Measurements from ENCODE around the gene CDR2.
"Not testable (repeated sequence)": the region's sequence is repeated elsewhere in the genome, so short reads cannot be mapped to it uniquely, and the experiment has no call there.

The CDR2 gene

DNA sequence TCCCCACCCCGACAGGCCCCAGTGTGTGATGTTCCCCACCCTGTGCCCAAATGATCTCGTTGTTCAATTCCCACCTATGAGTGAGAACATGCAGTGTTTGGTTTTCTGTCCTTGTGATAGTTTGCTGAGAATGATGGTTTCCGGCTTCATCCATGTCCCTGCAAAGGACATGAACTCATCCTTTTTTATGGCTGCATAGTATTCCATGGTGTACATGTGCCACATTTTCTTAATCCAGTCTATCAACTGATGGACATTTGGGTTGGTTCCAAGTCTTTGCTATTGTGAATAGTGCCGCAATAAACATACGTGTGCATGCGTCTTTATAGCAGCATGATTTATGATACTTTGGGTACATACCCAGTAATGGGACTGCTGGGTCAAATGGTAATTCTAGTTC, 23.4 kb downstream of the CDR2 start:
- DNase-seq, result not testable (repeated sequence)

DNA sequence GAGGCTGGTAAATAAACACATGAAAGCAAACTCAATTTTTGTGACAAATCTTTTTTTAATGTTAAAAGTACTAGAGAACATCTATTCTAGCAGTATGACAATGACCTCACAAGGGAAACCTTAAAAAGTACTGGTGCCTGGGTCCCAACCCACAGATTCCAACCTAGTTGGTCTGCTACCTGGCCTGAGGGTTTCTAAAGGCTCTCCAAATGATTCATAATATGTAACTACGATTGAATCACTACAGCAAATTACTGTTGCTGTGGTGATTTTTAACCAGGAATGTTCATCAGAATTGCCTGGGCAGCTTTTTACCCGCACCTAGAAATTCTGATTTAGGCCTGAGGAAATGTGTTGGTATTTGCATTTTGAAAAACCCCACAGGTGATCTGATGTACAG, 26.1 kb downstream of the CDR2 start:
- no peak for DNase-seq

DNA sequence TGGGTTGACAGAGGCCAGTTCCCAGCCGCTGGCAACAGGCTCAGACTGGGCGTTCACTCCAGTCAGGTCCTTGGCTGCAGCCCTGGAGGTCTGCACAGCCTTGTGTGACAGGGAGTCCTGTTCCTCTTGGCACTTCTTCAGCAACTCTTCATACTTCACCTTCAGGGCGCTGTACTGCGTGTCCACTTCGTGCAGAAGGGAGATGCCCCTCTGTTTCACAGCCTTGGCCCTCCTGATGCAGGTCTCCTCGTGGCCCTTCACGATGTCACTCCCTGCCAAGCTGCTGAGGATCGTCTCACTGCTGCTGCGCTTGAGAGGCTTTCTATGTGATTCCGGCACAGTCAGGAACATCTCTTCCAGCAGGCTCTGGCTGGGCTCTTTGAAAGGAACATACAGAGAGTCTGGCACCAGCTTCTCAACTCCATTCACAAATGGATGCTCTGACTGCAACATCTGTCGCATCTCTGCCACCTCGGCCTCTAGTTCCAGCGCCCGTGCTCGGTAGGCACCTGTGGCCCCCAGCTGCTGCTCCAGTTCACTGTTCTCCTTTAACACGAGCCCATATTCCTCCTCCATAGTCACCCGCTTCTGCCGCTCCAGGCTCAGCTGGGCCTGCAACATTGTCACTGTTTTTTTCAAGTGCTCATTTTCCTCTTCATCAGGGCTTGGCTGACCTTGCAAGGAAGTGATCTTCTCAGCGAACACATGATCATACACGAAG, 27.2 kb downstream of the CDR2 start:
- DNase-seq, result no peak

DNA sequence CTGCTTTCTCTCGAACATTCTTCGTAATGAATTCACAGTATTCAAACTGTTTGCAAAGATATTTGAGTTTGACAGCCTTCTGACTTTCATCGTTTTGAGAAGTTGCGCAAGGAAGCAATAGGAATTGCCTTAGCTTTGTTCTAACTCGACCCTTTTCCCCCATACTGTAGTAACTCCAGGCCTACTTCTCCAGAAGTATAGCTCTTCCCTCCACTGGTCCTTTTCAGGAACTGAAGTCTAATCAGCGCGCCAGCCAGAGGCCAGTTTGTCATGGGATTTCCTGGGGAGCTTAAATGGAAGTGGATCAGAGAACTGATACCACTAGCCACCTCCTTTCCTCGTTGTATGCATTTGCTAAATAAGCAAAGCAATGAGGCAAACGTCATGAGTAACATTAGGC, 27.9 kb downstream of the CDR2 start:
- no peak for DNase-seq

DNA sequence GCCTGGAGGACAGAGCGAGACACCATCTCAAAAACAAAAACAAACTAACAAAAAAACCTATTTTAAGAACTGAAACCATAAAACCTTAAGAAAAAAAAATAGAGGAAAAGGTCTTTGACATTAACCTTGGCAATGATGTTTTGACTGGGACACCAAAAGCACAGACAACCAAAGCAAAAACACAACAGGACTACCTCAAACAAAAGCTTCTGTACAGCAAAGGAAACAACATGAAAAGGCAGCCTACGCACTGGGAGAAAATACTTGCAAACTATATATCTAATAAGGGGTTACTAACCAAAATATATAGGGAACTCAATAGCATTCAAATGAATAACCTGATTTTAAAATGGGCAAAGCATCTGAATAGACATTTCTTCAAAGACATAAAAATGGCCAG, 32.3 kb downstream of the CDR2 start:
- DNase-seq, result no peak

DNA sequence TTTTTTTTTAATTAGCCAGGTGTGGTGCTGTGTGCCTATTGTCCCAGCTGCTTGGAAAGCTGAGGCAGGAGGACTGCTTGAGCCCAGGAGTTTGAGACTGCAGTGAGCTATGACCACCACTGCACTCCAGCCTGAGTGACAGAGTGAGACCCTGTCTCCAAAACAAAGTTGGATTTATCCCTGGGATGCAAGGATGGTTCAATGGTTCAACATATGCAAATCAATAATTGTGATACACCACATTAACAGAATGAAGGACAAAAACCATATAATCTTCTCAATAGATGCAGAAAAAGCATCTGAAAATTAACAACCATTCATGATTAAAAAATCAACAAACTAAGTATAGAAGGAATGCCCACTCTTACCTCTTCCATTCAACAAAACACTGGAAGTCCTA, 33.5 kb downstream of the CDR2 start:
- no peak for DNase-seq

DNA sequence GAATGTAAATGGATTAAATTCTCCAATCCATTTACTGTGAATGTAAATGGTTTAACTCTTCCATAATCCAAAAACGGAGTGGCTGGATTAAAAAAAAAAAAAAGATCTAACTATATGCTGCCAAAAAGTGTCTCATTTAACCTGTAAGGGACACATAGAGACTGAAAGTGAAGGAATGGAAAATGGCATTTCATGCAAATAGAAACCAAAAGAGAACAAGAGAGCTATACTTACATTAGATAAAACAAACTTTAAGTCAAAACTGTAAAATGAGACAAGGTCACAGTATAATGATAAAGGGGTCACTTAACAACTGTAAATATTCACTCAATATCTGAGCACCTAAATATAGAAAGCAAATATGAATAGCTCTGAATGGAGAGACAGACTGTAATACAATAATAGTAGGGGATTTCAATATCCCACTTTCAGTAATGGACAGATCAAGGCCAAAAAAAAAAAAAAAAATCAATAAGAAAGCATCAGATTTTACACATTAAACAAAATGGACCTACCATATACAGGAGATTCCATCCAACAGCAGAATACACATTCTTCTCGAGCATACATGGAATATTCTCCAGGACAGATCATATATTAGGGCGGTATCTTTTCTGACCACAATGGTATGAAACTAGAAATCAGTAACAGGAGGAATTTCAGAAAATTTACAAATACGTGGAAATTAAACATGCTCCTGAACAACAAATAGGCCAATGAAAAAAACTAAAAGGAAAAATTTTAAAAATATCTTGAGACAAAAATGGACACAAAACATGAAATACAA, 36.4 kb downstream of the CDR2 start:
- no peak for DNase-seq

DNA sequence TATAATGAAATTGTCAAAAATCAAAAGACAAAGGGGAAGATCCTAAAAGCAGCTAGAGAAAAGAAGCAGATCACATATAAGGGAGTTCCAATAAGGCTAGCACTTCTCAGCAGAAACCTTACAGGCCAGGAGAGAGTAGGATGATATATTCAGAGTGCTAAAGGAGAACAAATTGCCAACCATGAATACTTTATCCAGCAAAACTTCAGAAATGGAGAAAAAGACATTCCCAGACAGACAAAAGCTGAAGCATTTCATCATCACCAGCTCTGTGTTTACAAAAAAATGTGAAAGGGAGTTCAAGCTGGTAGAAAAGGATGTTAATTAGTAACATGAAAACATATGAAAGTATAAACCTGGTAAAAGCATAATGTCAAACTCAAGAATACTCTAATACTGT, 37.4 kb downstream of the CDR2 start:
- no peak for DNase-seq

DNA sequence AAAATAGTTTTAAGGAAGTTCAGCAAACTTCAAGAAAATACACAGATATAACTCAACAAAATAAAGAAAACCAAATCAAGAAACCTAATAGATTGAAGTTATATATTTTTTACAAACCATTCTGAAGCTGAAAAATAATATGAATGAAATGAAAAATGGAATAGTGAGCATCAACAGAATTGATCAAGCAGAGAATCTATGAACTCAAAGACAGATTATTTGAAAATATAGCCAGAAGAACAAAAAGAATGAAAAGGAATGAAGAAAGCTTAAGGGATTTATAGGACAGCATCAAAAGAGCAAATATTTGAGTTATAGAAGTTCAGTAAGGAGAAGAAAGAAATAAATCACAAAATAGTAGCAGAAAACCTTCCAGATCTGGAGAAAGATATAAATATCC, 37.8 kb downstream of the CDR2 start:
- DNase-seq, result no peak

DNA sequence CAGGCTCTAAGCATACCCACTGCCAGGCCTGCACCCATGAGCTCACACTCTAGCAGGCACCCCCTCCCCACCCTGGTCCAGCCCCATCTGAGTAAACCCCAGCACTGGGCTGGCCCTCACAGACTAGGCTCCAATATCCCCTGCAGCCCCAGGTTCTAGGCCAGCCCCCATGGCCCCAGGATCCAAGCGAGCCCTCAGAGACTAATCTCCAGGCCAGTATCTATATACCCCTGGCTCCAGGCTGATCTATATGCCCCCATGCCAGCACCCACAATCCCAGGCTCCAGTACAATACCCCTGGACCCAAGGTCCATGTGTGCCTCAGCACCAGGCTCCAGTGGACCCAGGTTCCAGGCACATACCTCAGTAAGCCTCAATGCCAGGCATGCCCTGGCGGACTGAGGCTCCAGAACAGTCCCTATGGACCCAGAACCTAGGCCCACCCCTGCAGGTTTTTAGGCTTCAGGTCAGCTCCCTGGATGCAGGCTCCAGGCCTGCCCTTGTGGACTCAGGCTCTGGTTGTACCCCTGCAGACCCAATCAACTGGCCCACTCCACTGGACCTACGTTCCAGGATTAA, 38.7 kb downstream of the CDR2 start:
- DNase-seq, result no peak

DNA sequence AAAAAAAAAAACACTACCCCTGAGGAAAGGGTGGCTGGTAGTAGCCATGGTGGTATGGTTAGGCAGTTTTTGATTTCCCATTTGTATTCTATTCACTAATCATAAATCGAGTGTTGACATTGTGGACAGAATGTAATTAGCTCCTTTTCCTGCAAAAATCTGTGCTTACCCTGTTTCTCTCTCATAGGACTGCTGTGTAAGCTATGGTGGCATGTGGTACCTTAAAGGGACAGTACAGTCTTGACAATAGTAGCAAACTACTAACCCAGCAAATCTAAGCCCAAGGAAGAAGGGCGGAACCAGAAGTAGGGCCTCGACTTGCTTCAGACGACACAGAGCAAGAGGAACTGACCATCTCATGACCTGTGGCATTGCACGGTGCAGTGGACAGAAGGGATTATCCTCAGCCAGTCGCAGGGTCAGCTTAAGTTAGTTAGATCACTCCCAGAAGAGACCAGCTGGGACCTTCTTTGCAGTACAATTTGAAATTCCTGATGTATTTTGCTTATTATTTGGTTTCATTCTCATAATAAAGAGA, 40.9 kb downstream of the CDR2 start:
- no peak for DNase-seq

DNA sequence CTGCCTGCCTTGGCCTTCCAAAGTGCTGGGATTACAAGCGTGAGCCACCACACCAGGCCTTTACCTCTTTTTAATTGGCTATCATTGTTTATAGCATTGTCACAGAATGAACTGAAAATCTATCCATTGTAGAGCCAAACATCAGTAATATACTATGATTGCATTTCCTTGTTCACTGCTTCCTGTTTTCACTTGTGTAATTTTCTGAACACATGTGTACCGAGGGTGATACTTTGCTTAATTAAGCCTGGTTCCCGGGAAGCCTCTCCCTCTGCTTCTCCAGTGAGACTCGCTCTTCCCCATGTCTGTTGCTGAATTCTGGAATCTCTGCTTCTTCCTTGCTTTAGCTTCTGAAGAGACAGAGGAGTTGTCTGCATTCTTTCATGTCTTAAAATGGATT, 44.1 kb downstream of the CDR2 start:
- no peak for DNase-seq

DNA sequence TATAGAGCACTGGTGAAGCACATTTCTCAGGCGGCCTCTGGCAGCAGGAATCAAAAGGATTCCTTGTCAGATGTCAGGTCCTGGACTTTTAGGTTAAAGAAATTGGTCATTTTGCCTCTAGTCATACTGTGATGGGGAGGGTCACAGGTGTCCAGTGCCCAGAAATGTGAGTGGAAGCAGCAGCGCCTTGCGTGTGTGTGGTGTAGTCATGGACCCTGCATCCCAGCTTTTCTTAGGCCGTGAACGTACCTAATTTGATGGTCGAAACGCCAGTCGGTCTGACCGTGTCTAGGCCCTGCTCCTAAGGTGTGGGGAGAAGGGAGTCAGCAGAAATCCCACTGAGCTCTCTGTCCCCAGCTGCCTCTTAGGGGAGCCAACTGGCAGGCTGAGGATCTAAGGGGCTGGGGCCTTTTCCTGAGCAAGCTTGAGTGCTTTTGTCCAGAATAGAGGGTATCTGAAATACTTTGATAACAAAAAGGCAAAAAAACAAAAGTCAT, 45.2 kb downstream of the CDR2 start:
- DNase-seq, result no peak

DNA sequence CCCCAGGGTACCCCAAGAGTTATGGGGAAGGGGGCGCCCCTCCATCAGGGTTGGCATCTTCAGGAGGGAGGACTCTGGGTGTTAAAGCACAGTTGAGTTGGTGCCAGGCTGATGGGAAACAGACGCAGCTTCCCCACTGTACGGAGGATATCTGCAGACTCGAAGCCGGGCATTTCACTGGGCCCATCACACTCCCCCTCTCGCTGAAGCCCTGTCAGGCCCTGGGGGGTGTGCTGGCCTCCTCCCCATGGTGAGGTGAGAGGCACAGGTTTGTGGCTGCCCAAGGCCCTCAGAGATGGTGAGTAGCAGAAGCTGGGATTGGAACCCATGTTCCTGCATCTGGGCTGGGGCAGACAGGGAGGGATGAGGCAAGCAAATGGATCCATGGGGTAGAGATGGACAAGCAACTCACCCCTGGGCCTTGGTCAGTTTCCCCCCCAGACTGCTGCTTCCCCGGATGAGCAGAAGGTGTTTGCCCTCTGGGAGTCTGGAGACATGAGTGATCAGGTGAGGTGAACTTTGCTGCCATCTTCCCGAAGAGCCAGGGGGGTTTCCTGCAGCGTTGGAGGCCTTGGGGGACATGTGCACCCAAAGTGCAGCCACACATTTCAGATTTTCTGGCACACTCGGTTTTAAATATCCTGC, 46.2 kb downstream of the CDR2 start:
- DNase-seq, result no peak

DNA sequence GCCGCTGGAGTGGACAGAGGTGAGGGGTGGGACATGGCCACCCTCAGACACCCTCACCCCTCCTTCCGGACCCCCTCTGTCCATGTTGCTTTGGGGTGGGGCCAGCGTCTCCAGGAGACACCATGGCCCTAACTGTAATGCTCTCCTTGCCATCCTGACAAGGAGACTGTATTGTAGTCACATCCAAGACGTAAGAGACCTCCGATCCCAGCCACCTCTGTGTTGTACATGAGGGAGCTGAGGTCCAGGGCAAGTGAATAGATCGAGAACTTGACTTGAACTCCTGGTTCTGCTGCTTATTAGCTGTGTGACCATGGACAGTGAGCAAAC, 47.0 kb downstream of the CDR2 start:
- DNase-seq, result no peak

DNA sequence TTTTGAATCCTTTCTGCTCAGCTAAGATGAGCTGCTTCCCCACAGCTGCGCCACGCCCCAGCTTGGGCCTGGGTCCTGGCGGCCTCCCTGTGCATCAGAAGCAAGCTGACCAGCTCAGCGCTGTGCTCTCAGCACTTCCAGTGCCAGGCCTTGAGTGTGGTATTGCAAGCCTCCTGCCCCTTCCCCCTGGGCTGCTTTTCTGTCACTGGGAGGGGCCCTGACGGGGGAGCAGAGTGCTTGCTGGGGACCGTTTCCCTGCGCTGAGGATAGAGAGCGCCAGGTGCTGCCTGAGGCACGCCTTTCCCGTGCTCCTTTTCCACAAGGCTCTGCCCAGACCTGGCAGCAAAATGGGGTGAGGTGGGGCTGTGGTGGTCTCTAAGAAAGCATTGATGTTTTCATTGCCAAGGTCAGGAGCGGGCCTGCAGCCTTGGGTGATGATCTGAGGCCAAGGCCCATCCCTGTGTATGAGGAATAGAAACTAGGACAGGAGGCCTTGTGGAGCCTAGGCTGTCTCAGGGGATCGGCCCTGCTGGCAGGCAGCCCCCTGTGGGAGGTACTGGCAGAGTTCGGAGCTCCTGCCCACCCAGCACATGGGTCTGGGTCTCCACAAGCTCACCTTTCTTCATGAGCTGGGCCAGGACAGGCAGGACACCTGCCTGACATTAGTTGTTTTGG, 47.5 kb downstream of the CDR2 start:
- no peak for DNase-seq

DNA sequence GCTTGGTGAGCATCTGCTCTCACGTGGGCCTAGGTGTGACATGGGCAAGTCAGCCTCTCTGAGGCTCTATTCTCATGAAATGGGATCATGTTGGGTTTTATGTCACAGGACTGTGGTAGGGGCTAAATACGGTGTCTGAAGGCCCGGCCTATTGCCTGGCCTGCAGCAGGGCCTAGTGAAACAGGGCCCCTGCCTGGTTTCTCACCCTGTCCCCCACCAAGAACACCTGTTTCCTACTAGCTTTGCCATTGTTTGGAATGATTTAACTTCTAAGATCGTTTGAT, 48.1 kb downstream of the CDR2 start:
- no peak for DNase-seq

DNA sequence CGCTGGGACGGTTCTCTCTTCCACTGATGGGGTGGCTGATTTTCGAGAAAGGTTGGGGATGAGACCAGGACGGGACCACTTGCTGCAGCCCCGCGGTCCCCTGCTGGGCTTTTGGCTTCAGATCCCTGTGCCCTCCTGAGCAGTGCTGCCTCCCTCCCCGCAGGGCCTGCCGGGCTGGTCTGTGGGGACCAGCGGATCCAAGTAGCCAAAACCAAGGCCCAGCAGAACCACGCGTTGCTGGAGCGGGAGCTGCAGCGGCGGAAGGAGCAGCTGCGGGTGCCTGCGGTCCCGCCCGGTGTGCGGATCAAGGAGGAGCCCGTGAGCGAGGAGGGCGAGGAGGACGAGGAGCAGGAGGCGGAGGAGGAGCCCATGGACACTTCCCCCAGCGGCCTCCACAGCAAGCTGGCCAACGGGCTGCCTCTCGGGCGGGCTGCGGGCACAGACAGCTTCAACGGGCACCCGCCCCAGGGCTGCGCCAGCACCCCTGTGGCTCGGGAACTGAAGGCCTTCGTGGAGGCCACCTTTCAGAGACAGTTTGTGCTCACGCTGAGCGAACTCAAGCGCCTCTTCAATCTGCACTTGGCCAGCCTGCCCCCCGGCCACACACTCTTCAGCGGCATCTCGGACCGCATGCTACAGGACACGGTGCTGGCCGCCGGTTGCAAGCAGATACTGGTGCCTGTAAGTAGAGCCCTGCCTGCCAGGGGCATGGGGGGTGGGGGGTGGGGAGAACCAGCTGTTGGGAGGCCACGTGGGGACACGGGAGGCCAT, 48.6 kb downstream of the CDR2 start:
- DNase-seq, result no peak

DNA sequence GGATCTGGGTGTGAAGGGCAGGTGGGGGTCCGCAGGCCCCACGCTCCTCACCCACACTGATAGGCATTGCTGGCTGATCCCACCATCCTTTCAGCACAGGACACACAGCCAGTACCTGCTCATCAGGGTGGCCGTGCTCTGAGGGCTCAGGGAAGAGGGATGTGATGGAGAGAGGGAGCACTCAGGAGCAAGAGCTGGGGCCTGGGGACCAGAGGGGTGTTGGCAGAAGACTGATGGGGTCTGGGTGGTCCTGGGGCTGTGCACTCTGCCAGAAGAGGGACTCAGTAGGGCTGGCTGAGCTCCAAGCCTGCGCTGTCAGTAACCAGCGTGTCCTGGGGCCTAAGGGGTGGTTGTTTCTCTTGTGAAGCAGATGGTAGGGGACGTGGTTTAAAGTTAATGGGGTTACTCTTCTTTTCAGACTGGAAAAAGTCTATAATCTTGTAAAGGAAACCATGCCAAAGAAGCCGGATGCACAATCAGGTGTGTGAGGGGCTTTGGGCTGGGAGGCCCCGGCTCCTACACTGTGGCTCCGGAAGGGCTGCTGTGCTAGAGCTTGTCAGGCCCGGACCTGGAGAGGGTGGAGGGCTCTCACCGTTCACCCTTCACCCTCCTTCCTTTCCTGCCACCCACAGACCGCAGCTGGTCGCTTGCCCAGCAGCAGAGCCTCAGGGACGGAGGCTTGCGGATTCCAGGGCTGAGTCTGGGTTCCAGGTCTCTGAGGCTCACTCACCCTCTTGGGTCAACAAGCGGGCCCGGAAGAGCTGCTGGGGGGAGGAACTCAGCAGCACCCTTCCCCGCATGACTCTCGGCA, 49.4 kb downstream of the CDR2 start:
- no peak for DNase-seq

DNA sequence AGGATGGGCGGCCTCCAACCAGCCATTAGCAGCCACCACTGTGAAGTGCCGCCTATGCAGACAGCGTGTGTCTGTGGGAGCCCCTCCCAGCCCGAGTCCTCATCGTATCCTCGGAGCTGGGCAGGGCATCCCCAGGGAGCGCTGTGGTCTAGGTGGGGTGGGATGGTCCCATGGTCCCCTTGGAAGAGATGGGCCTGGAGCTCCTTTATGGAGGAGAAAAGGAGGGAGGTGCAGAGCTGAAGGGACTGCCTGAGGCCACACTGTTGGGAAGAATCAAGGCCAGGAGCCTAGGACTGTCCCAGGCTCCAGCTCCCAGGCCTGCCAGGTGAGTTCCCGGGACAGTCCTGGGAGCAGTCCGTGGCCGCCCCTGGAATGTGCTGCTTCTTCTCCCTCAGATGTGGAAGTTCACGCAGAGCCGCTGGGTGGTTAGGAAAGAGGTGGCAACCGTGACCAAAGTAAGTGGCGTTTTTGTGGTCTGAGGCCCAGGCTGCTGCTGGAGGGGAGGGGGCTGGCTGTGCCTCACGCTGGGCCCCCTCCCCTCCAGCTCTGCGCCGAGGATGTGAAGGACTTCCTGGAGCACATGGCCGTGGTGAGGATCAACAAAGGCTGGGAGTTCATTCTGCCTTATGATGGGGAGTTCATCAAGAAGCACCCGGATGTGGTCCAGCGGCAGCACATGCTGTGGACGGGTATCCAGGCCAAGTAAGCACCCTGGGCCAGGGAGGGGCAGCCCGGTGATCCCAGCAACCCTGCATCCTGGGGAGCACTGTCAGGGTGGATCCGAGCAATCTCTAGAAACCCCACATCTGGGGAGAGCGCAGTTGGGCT, 50.2 kb downstream of the CDR2 start:
- no peak for DNase-seq
